H1 (cell line): Measurements from ENCODE around the gene CEP57L1. TPM values are rescaled to one million over a fixed set of nuclear protein-coding genes. Genes with fewer than 3 reads are reported as not detected.

Source experiments
- CTCF ChIA-PET: fragments of 300-600 bp; sonication (Branson Sonifier 250); formaldehyde crosslinking; loops from one replicate; lab custom pipeline; 2021; ENCODE audit not compliant: partially characterized antibody; lab: Charles Lee
- POLR2A ChIA-PET: fragments of 300-600 bp; sonication (Branson Sonifier 250); formaldehyde crosslinking; loops from one replicate; lab custom pipeline; 2021; ENCODE audit warnings: inconsistent platforms; ENCODE audit not compliant: partially characterized antibody; lab: Charles Lee
- DNase-seq, 2 experiments: peaks; one replicate each; pipeline versions ENCODE4 v3.0.0 to v3.0.0-alpha.2; 2010 to 2022; ENCODE audit warnings: low spot score in 2 of 2, low read depth in 1 of 2, mixed read lengths in 1 of 2
- FAIRE-seq: peaks from 2 replicates; lab custom pipeline; 2011; peaks lifted over from hg19 to GRCh38; lab: Jason Lieb, UNC
- H2AFZ ChIP-seq: 2 replicates; pipeline ENCODE4 v1.8.1; 2012; ENCODE audit warnings: low read length, inconsistent platforms
- H2AK5ac ChIP-seq: 2 replicates; pipeline ENCODE4 v1.6.1; 2013; ENCODE audit warnings: low read depth, low read length
- H2BK120ac ChIP-seq: replicated peaks from 2 replicates; pipeline ENCODE3; 2013; ENCODE audit warnings: low read depth, low read length, inconsistent platforms
- H2BK12ac ChIP-seq: 2 replicates; pipeline ENCODE4 v1.6.1; 2013; ENCODE audit warnings: low read depth, low read length
- H2BK15ac ChIP-seq: 2 replicates; pipeline ENCODE4 v1.6.1; 2013; ENCODE audit warnings: low read length
- H2BK20ac ChIP-seq: 2 replicates; pipeline ENCODE4 v1.6.1; 2013; ENCODE audit warnings: low read length
- H2BK5ac ChIP-seq: 2 replicates; pipeline ENCODE4 v1.6.1; 2013; ENCODE audit warnings: low read depth, low read length
- H3K14ac ChIP-seq: 2 replicates; pipeline ENCODE4 v1.6.1; 2013; ENCODE audit warnings: inconsistent platforms; ENCODE audit not compliant: insufficient read length
- H3K18ac ChIP-seq: 2 replicates; pipeline ENCODE4 v1.6.1; 2013; ENCODE audit warnings: low read length; ENCODE audit errors: extremely low read depth
- H3K23ac ChIP-seq: 2 replicates; pipeline ENCODE4 v1.6.1; 2013; ENCODE audit warnings: inconsistent platforms; ENCODE audit not compliant: insufficient read length
- H3K23me2 ChIP-seq: 2 replicates; pipeline ENCODE4 v1.6.1; 2013; ENCODE audit warnings: low read depth, low read length
- H3K27ac ChIP-seq: 2 replicates; pipeline ENCODE4 v1.6.1; 2011; ENCODE audit warnings: low read depth, low read length, inconsistent platforms
- H3K27me3 ChIP-seq, 4 experiments: replicated peaks in 1 of 4; 1 replicate in 1 of 4; 2 replicates in 3 of 4; pipeline versions ENCODE4 v1.6.1 to v1.8.1; 2011 to 2013; ENCODE audit warnings: low read length in 3 of 4, mild to moderate bottlenecking in 3 of 4, inconsistent platforms in 2 of 4, mixed read lengths in 2 of 4, moderate library complexity in 1 of 4; ENCODE audit not compliant: control insufficient read depth in 3 of 4, insufficient read depth in 3 of 4; ENCODE audit errors: extremely low read depth in 1 of 4
- H3K36me3 ChIP-seq, 4 experiments: 2 replicates each; pipeline versions ENCODE4 v1.6.1 to v1.8.1; 2011 to 2013; ENCODE audit warnings: mild to moderate bottlenecking in 4 of 4, low read length in 3 of 4, moderate library complexity in 2 of 4, control low read depth in 1 of 4, inconsistent platforms in 1 of 4; ENCODE audit not compliant: insufficient read depth in 4 of 4, control insufficient read depth in 2 of 4
- H3K4ac ChIP-seq: replicated peaks from 2 replicates; pipeline ENCODE3; 2013; ENCODE audit warnings: low read length, low read depth, mixed read lengths, inconsistent platforms; ENCODE audit not compliant: insufficient read length
- H3K4me1 ChIP-seq, 4 experiments: replicated peaks in 1 of 4; 1 replicate in 1 of 4; 2 replicates in 3 of 4; pipeline versions ENCODE4 v1.6.1 to v1.8.1; 2011 to 2013; ENCODE audit warnings: low read length in 3 of 4, inconsistent platforms in 2 of 4, mixed read lengths in 1 of 4; ENCODE audit not compliant: insufficient read depth in 4 of 4, control insufficient read depth in 3 of 4
- H3K4me2 ChIP-seq, 2 experiments: 2 replicates each; pipeline versions ENCODE4 v1.6.1 to v1.8.1; 2011 to 2013; ENCODE audit warnings: low read depth in 2 of 2, low read length in 2 of 2, control low read depth in 1 of 2, inconsistent platforms in 1 of 2, mild to moderate bottlenecking in 1 of 2; ENCODE audit not compliant: insufficient read depth in 1 of 2
- H3K4me3 ChIP-seq, 4 experiments: fragments of 200-600, 300-600 bp in 1 of 4; sonication (generic), shearing (Covaris generic), sonication (Bioruptor Twin) in 1 of 4; 2 replicates each; pipeline versions ENCODE4 v1.5.1 to v1.8.1; 2011 to 2016; ENCODE audit warnings: low read length in 4 of 4, low read depth in 3 of 4, control low read depth in 2 of 4, inconsistent platforms in 2 of 4, mild to moderate bottlenecking in 2 of 4, mixed read lengths in 1 of 4, moderate library complexity in 1 of 4; ENCODE audit not compliant: insufficient read depth in 2 of 4; ENCODE audit errors: extremely low read depth in 1 of 4
- H3K56ac ChIP-seq: replicated peaks from 2 replicates; pipeline ENCODE3; 2013; ENCODE audit warnings: low read depth, mild to moderate bottlenecking, mixed read lengths, low read length, inconsistent platforms; ENCODE audit not compliant: insufficient read length
- H3K79me1 ChIP-seq: 2 replicates; pipeline ENCODE4 v1.6.1; 2013; ENCODE audit warnings: low read depth, low read length, control low read depth
- H3K79me2 ChIP-seq, 2 experiments: 2 replicates each; pipeline versions ENCODE4 v1.6.1 to v1.8.1; 2012 to 2013; ENCODE audit warnings: low read length in 2 of 2, mild to moderate bottlenecking in 2 of 2, inconsistent platforms in 1 of 2; ENCODE audit not compliant: insufficient read depth in 2 of 2, control insufficient read depth in 1 of 2
- H3K9ac ChIP-seq, 4 experiments: replicated peaks in 1 of 4; 1 replicate in 1 of 4; 2 replicates in 3 of 4; pipeline versions ENCODE4 v1.6.1 to v1.8.1; 2011 to 2013; ENCODE audit warnings: low read depth in 3 of 4, low read length in 3 of 4, control low read depth in 2 of 4, mild to moderate bottlenecking in 2 of 4, moderate library complexity in 2 of 4, inconsistent platforms in 1 of 4; ENCODE audit errors: extremely low read depth in 1 of 4
- H3K9me3 ChIP-seq, 2 experiments: 2 replicates each; pipeline versions ENCODE4 v1.6.1 to v1.8.1; 2012 to 2013; ENCODE audit warnings: mild to moderate bottlenecking in 2 of 2, moderate library complexity in 2 of 2, control low read depth in 1 of 2, inconsistent platforms in 1 of 2, low read depth in 1 of 2, low read length in 1 of 2, mixed read lengths in 1 of 2; ENCODE audit not compliant: insufficient read depth in 2 of 2
- H4K20me1 ChIP-seq, 2 experiments: replicated peaks in 1 of 2; 2 replicates each; pipeline versions ENCODE3 to v1.8.1; 2011 to 2013; ENCODE audit warnings: inconsistent platforms in 2 of 2, low read length in 2 of 2, mild to moderate bottlenecking in 1 of 2; ENCODE audit not compliant: insufficient read depth in 2 of 2, control insufficient read depth in 1 of 2
- H4K5ac ChIP-seq: 2 replicates; pipeline ENCODE4 v1.6.1; 2013; ENCODE audit warnings: low read length, low read depth, mixed read lengths, inconsistent platforms; ENCODE audit not compliant: insufficient read length
- H4K8ac ChIP-seq: 2 replicates; pipeline ENCODE4 v1.8.0; 2013; ENCODE audit warnings: mild to moderate bottlenecking, moderate library complexity, low read length, inconsistent platforms; ENCODE audit not compliant: insufficient read depth; ENCODE audit errors: extremely low read depth
- H4K91ac ChIP-seq: replicated peaks from 2 replicates; pipeline ENCODE3; 2013; ENCODE audit warnings: low read length, mixed read lengths, inconsistent platforms; ENCODE audit not compliant: insufficient read length
- BCL11A ChIP-seq, 2 experiments: IDR thresholded peaks; one replicate each; pipeline ENCODE4 v1.6.1; 2011; ENCODE audit warnings: low read depth in 2 of 2, low read length in 2 of 2, mild to moderate bottlenecking in 2 of 2
- CHD1 ChIP-seq: IDR thresholded peaks from 2 replicates; pipeline ENCODE4 v1.6.1; 2012; ENCODE audit warnings: low read depth, low read length, improper control_type of control experiment
- JUN ChIP-seq: IDR thresholded peaks from 2 replicates; pipeline ENCODE4 v1.6.1; 2011; ENCODE audit warnings: low read depth, mild to moderate bottlenecking, improper control_type of control experiment, low read length
- POU5F1 ChIP-seq: IDR thresholded peaks from 2 replicates; pipeline ENCODE4 v1.6.1; 2011; ENCODE audit warnings: low read depth, mild to moderate bottlenecking, low read length, moderate library complexity
- RBBP5 ChIP-seq: IDR thresholded peaks from 2 replicates; pipeline ENCODE4 v1.7.1; 2012; ENCODE audit warnings: low read depth, mild to moderate bottlenecking, inconsistent platforms, low read length, moderate library complexity, borderline replicate concordance
- SRF ChIP-seq: IDR thresholded peaks from 2 replicates; pipeline ENCODE4 v1.6.1; 2011; ENCODE audit warnings: mild to moderate bottlenecking, low read depth, low read length, moderate library complexity
- WGBS, 2 experiments: shearing (Covaris generic) in 1 of 2; methylation state at CpG; one replicate each; pipeline versions ENCODE4 v1.1.6 to v1.1.7; 2013 to 2015; ENCODE audit warnings: low lambda C conversion rate in 2 of 2, mixed read lengths in 2 of 2, inconsistent platforms in 1 of 2, low coverage in 1 of 2, missing lambda C conversion rate in 1 of 2; ENCODE audit not compliant: insufficient replicate concordance in 2 of 2, insufficient coverage in 1 of 2, insufficient read length in 1 of 2; ENCODE audit errors: extremely low coverage in 1 of 2, missing lambda C conversion rate in 1 of 2; 5-methylcytosine and 5-hydroxymethylcytosine counted together
- polyA plus RNA-seq, 7 experiments: library from polyadenylated mRNA; depleted of rRNA in 3 of 7; stranded (reverse) in 5 of 7; unstranded in 2 of 7; fragments of >200 nt in 5 of 7; fragments of 200-250 nt in 2 of 7; gene quantifications; 1 replicate in 5 of 7; 2 replicates in 1 of 7; 4 replicates in 1 of 7; pipeline versions ENCODE4 v1.2.1 to v1.2.3, GENCODE V29; 2011 to 2013; ENCODE audit warnings: missing spikeins in 2 of 7, mixed read lengths in 2 of 7
- total RNA-seq: library from RNA; stranded (reverse); fragmentation: NEBNext Ultra II Directional; extraction: Animal tissue kit (Norgen Biotek cat#: 25700); gene quantifications from 2 replicates; pipeline ENCODE4 v1.2.1, GENCODE V29; 2021

CEP57L1 gene
- total and polyA plus RNA-seq, 2 of the 8 experiments (the other 6 are each of a cell fraction or from before 2014, with no cell fraction given), result 3.6 to 11.5 TPM

- FAIRE-seq, result no peak
- no peak for DNase-seq
- no peak overlapping the region for H2AFZ ChIP-seq
- H3K56ac ChIP-seq, result no peak overlapping the region
- no peak overlapping the region for H4K91ac ChIP-seq
- H3K23ac ChIP-seq, result no peak overlapping the region
- H3K4ac ChIP-seq, result no peak overlapping the region
- H3K4me3 ChIP-seq, result no peak overlapping the region
- H3K9me3 ChIP-seq, result no peaks in the 10 kb centered on the region; a peak in 1 of 4 replicates
- H2AK5ac ChIP-seq, result no peak overlapping the region
- no peak overlapping the region for H3K4me2 ChIP-seq
- POLR2A ChIA-PET, result no interaction called here
- H3K79me2 ChIP-seq, result no peaks in the 10 kb centered on the region
- H3K79me1 ChIP-seq, result no peaks in the 10 kb centered on the region
- H3K36me3 ChIP-seq, result no peaks in the 10 kb centered on the region
- H2BK5ac ChIP-seq, result no peak overlapping the region
- TF ChIP-seq POU5F1 (no peak), RBBP5 (no peak), BCL11A (IDR thresholded peaks at IDR 0.05; ENCODE audit: low read depth in 2 of 2, low read length in 2 of 2) (no peak), JUN (no peak), CHD1 (no peak), SRF (no peak)
- no peak overlapping the region for H2BK12ac ChIP-seq
- no peak overlapping the region for H4K5ac ChIP-seq
- no peak overlapping the region for H3K14ac ChIP-seq
- no peak overlapping the region for H3K27ac ChIP-seq
- H4K8ac ChIP-seq, result no peak overlapping the region
- peaks cover 0 to 5% (median 3%) of the 10 kb centered on the region in 4 experiments; a peak in 4 of 7 replicates for H3K4me1 ChIP-seq
- H2BK120ac ChIP-seq, result no peak overlapping the region
- H3K27me3 ChIP-seq, result no peaks in the 10 kb centered on the region
- no peaks in the 10 kb centered on the region; the same call in 1 of the 2 replicates for H3K23me2 ChIP-seq
- H4K20me1 ChIP-seq, result no peaks in the 10 kb centered on the region
- no peak overlapping the region for H2BK15ac ChIP-seq
- H3K9ac ChIP-seq, result no peak overlapping the region
- H2BK20ac ChIP-seq, result no peak overlapping the region
- 88% methylated on average over 3 of the region's 3 CpGs; no CpG with 5 or more reads in 1 of the 2 experiments for WGBS, 2 experiments
- CTCF ChIA-PET, result interaction anchor here (0.6 to 0.9 kb wide), 3 partner anchors 24 to 201 kb away, joined by 3 read pairs; partner anchors contain the start of gene ARMC2
- H3K18ac ChIP-seq, result no peak overlapping the region
Observed at GRCh38 chr6:109048670-109049415, 46.5 kb upstream of the CEP57L1 start.
